Testis (tissue), 3 donors: ENCODE data around the gene UPK2. TPM values are rescaled to one million over a fixed set of nuclear protein-coding genes. Genes with fewer than 3 reads are reported as not detected.
"Not testable (repeated sequence)": the region's sequence is repeated elsewhere in the genome, so short reads cannot be mapped to it uniquely, and the experiment has no call there.

ENCODE experiments used
- DNase-seq: peaks from one replicate; pipeline ENCODE4 v3.0.0-alpha.2; 2019
- H3K27ac ChIP-seq, 2 donors: fragments of 200-600 bp; sonication (generic); one replicate each; pipeline ENCODE4 v1.5.1; 2019
- H3K27me3 ChIP-seq: fragments of 200-600 bp; sonication (generic); one replicate; pipeline ENCODE4 v1.5.1; 2019
- H3K36me3 ChIP-seq: fragments of 200-600 bp; sonication (generic); one replicate; pipeline ENCODE4 v1.5.1; 2017; ENCODE audit warnings: low read depth; ENCODE audit errors: missing control alignments
- H3K4me1 ChIP-seq: fragments of 200-600 bp; sonication (generic); one replicate; pipeline ENCODE4 v1.5.1; 2019
- H3K4me3 ChIP-seq, 2 donors: fragments of 200-600 bp; sonication (generic); one replicate each; pipeline ENCODE4 v1.5.1; 2017 to 2019
- H3K9me3 ChIP-seq: fragments of 200-600 bp; sonication (generic); one replicate; pipeline ENCODE4 v1.5.1; 2017
- POLR2A ChIP-seq: fragments of 450-650 bp; IDR thresholded peaks from one replicate; pipeline ENCODE4 v1.6.1; 2017; ENCODE audit warnings: antibody characterized with exemption, mild to moderate bottlenecking, moderate library complexity
- WGBS, 2 donors: methylation state at CpG; one replicate each; pipeline ENCODE4 v1.1.5; 2018; 5-methylcytosine and 5-hydroxymethylcytosine counted together
- intact Hi-C: fragments of 100-400 bp; cut with DNase I; formaldehyde crosslinking; loops from one replicate; pipeline ENCODE4 v1.15.1; 2023; ENCODE audit warnings: low total_unique reads
- polyA plus RNA-seq: library from polyadenylated mRNA; stranded (reverse); fragments of 350-450 nt; fragmentation: Illumina TruSeq; extraction: RNeasy Lipid Tissue Mini Kit (QIAGEN cat#74804); gene quantifications from one replicate; pipeline ENCODE4 v1.2.3, GENCODE V29; 2014; ENCODE audit warnings: low read depth, low replicate concordance; ENCODE audit not compliant: insufficient read depth
- total RNA-seq, 2 donors: library from RNA; depleted of rRNA; stranded (reverse); fragments of >200 nt; gene quantifications; one replicate each; pipeline ENCODE4 v1.2.3, GENCODE V29; 2016
- TF ChIP-seq, protein P1 (sequence below), 3 experiments: fragments of 450-650 bp in 2 of 3; fragments of 200-600 bp in 1 of 3; sonication (generic) in 1 of 3; IDR thresholded peaks; one replicate each; pipeline ENCODE4 v1.5.1; 2016 to 2019; ENCODE audit warnings: antibody characterized with exemption in 3 of 3, mild to moderate bottlenecking in 2 of 3, moderate library complexity in 1 of 3

Gene UPK2
- total and polyA plus RNA-seq, 3 donors from 2014 or later: 0.50 to 0.68 TPM; not detected in 1

DNA sequence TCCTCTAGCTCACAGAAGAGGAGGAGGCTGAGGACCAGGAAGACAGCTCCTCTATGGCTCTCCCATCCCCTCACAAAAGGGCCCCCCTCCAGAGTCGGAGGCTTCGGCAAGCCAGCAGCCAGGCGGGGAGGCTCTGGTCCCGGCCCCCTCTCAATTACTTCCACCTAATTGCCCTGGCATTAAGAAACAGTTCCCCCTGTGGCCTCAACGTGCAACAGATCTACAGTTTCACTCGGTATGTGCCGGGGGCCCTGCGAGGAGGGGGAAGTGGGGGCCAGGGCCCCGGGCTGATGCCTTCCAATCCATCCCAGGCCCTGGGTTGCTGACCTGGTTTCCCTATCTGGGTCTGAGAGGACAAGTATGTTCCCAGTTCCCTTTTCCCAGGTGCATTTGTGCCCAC lies 23.3 kb downstream of the UPK2 start:
- H3K27ac ChIP-seq: no peak overlapping the region
- H3K36me3 ChIP-seq: no peaks in the 10 kb centered on the region
- DNase-seq: no peak
- 70 to 73% methylated on average over 9 of the region's 9 CpGs for WGBS, 2 donors
- intact Hi-C loops: no loop called here
- peaks cover 8% of the 10 kb centered on the region for H3K4me1 ChIP-seq
- H3K27me3 ChIP-seq: no peaks in the 10 kb centered on the region
- no peaks in the 10 kb centered on the region for H3K9me3 ChIP-seq
- no peak for TF ChIP-seq POLR2A
- TF ChIP-seq, protein P1, sequence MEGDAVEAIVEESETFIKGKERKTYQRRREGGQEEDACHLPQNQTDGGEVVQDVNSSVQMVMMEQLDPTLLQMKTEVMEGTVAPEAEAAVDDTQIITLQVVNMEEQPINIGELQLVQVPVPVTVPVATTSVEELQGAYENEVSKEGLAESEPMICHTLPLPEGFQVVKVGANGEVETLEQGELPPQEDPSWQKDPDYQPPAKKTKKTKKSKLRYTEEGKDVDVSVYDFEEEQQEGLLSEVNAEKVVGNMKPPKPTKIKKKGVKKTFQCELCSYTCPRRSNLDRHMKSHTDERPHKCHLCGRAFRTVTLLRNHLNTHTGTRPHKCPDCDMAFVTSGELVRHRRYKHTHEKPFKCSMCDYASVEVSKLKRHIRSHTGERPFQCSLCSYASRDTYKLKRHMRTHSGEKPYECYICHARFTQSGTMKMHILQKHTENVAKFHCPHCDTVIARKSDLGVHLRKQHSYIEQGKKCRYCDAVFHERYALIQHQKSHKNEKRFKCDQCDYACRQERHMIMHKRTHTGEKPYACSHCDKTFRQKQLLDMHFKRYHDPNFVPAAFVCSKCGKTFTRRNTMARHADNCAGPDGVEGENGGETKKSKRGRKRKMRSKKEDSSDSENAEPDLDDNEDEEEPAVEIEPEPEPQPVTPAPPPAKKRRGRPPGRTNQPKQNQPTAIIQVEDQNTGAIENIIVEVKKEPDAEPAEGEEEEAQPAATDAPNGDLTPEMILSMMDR (IDR thresholded peaks at IDR 0.05): no peak
- no peak overlapping the region for H3K4me3 ChIP-seq

DNA sequence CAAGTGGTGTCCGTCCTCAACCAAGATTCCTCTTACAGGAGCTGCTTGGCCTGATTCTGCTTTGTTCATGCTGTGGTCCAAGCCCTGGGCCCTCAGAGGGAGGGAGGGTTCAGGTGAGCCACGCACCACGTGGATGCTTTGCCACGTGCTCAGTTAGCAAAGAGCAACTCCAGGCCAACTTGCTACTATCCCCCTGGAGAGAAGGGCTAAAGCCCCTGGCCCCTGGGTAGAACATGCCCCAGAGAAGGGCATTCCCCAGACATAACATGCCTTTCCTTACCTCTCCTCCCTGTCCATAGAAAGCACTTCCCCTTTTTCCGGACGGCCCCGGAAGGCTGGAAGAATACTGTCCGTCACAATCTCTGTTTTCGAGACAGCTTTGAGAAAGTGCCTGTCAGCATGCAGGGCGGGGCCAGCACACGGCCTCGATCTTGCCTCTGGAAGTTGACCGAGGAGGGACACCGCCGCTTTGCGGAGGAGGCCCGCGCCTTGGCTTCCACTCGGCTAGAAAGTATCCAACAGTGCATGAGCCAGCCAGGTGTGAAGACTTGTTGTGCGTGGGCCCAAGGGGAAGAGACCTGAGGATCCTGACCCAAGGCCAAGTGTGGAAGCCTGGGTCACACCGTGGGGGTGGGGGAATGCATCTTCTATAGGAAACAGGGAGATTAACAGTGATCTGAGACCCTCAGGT lies 24.2 kb downstream of the UPK2 start:
- DNase-seq: peak; percentile 68
- no peaks in the 10 kb centered on the region for H3K27me3 ChIP-seq
- H3K9me3 ChIP-seq: no peaks in the 10 kb centered on the region
- 34 to 42% methylated on average over 11 to 21 of the region's 21 CpGs for WGBS, 2 donors
- no peak overlapping the region for H3K4me3 ChIP-seq
- H3K36me3 ChIP-seq: no peaks in the 10 kb centered on the region
- intact Hi-C loops: no loop called here
- TF ChIP-seq, protein P1 (IDR thresholded peaks at IDR 0.05): no peak
- peaks cover 8% of the 10 kb centered on the region for H3K4me1 ChIP-seq
- no peak overlapping the region for H3K27ac ChIP-seq

DNA sequence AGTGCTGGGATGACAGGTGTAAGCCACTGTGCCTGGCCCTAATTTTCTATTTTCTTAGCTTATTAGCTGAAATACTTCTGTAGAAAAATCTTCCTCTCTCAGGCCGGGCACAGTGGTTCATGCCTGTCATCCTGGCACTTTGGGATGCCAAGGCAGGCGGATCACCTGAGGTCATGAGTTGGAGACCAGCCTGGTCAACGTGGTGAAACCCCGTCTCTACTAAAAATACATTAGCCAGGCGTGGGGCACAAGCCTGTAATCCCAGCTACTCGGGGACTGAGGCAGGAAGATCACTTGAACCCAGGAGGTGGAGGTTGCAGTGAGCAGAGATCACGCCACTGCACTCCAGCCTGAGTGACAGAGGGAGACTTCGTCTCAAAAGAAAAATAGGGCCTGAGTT lies 28.2 kb downstream of the UPK2 start:
- DNase-seq, intact Hi-C loops, H3K27me3 ChIP-seq, H3K27ac ChIP-seq, H3K9me3 ChIP-seq, H3K36me3 ChIP-seq, H3K4me3 ChIP-seq, H3K4me1 ChIP-seq: not testable (repeated sequence)
- 79 to 81% methylated on average over 8 of the region's 8 CpGs for WGBS, 2 donors

DNA sequence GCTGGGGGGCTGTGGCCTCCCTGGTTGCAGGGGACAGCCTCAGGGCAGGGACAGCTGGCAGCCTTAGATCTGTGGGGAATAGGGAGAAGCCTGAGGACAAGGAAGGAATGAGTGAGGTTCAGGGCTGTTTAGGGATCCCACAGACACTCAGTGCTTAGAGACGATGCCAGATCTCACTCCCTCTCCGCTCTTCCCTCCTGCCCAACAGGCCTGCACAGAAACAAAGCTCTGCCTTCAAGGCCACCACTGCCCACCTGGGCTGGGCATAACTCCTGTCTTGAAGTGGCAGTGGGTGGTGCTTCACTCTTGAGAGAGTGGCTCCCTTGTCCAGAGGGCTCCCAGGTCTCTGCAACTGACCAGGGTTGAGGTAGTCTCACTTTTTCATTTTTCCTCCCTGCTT lies 28.7 kb downstream of the UPK2 start:
- no peak overlapping the region for H3K4me3 ChIP-seq
- no peak for DNase-seq
- no peaks in the 10 kb centered on the region for H3K27me3 ChIP-seq
- intact Hi-C loops: no loop called here
- H3K36me3 ChIP-seq: no peaks in the 10 kb centered on the region
- no peak overlapping the region for H3K27ac ChIP-seq
- no peaks in the 10 kb centered on the region for H3K9me3 ChIP-seq
- TF ChIP-seq, protein P1 (IDR thresholded peaks at IDR 0.05): no peak
- no peak for TF ChIP-seq POLR2A
- H3K4me1 ChIP-seq: peaks cover 4% of the 10 kb centered on the region
- WGBS, 2 donors: 55 to 94% methylated on average over 2 of the region's 2 CpGs

DNA sequence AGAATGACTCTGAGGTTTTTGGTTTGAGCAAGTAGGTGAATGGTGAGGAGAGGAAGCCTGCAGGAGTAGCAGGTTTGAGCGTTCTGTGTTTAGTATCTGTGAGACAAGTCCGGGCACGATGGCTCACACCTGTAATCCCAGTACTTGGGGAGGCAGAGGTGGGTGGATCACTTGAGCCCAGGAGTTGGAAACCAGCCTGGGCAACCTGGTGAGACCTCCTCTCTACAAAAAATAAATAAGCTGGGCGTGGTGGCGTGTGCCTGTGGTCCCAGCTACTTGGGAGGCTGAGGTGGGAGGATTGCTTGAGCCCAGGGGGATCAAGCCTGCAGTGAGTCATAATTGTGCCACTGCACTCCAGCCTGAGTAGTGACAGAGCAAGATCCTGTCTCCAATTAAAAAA lies 32.2 kb downstream of the UPK2 start:
- Histone ChIP-seq H3K27ac (no peak overlapping the region), H3K9me3 (no peaks in the 10 kb centered on the region), H3K36me3 (no peaks in the 10 kb centered on the region), H3K4me1 (no peaks in the 10 kb centered on the region), H3K27me3 (no peaks in the 10 kb centered on the region), H3K4me3 (no peak overlapping the region)
- no peak for DNase-seq
- intact Hi-C loops: no loop called here
- TF ChIP-seq, protein P1 (IDR thresholded peaks at IDR 0.05): no peak
- TF ChIP-seq POLR2A: no peak
- 81 to 91% methylated on average over 5 of the region's 5 CpGs for WGBS, 2 donors

DNA sequence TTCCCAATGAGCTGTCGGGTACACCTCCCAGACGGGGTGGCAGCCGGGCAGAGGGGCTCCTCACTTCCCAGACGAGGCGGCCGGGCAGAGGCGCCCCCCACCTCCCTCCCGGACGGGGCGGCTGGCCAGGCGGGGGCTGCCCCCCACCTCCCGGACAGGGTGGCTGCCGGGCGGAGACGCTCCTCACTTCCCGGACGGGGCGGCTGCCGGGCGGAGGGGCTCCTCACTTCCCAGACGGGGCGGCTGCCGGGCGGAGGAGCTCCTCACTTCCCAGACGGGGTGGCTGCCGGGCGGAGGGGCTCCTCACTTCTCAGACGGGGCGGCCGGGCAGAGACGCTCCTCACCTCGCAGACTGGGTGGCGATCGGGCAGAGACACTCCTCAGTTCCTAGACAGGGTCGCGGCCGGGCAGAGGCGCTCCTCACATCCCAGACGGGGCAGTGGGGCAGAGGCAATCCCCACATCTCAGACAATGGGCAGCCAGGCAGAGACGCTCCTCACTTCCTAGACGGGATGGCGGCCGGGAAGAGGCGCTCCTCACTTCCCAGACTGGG lies 35.5 kb downstream of the UPK2 start:
- H3K4me1 ChIP-seq, DNase-seq, H3K9me3 ChIP-seq, intact Hi-C loops, H3K27me3 ChIP-seq, H3K27ac ChIP-seq, H3K36me3 ChIP-seq: not testable (repeated sequence)
- 72 to 84% methylated on average over 10 to 24 of the region's 44 CpGs for WGBS, 2 donors
- H3K4me3 ChIP-seq: peak overlapping the region in 1 of 2 donors; percentile 23
